ENCODE measurements around the gene ARHGAP10.
A peak's percentile ranks its signal among the peaks of the same experiment; 100 is the strongest.

The ARHGAP10 gene

DNA sequence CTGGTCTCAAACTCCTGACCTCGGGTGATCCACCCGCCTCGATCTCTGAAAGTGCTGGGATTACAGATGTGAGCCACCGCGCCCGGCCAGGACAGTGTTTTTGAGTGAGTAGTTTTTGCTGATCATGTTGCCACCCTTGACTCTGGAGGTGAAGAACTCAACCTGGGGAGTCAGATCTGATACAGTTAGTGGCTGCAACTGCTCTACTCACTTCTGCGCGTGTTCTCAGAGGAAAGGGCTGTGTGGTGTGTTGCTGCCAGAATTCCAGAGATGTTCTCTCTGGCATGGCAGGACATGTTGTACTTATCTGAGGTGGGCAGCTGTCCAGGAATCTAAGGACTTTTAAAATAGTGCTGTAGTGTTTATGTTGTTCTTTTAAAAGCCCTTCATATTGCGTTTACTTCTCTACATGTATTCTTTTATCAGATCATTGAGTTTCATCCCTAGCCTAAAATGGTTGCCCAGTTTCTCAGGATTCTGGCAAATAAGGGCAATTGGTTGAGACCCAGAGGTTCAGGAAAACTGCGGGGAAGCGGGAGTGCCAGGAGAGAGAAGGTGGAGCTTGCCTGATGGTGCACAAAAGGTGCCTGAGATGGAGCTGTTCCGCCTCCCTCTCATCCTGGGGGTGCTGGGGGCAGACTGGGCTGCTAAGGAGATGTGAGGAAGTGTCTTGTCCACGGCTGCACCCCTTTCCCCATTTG, 97.7 kb downstream of the ARHGAP10 start:
- no peak for DNase-seq

DNA sequence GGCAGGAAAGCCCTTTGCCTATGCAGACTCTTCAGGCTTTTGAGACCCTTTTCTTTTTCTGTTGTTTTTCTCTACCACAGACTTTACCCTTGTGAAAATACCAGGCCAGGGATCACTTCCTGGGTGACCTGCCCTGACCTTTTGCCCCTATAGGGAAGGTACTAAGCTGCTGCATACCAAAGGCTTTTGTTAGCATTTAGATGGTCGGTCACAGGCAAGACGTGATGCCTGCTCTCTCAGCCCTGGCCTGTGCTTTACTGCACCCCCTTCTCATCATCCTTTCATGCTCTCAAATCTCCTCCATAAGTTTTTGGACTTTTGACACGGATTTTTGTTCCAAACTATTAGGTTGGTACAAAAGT, 98.2 kb downstream of the ARHGAP10 start:
- no peak for DNase-seq

DNA sequence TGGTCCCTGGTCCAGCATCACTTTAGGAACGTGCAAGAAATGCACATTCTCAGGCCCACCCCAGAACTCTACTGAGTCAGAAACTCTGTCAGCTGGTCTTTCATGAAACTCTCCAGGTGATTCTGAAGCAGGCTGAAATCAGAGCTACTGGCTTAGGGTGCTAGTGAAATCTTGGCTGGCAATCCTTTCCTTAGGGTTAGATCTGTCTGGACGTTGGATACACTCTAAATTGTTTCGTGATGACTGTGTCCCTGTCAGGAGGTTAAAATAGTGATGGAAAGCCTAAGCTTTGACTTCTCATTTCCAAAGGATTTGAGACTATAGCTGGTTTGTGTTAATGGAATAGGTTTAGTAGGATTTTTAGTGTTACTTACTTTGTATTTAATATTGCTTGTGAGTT, 99.1 kb downstream of the ARHGAP10 start:
- no peak for DNase-seq

DNA sequence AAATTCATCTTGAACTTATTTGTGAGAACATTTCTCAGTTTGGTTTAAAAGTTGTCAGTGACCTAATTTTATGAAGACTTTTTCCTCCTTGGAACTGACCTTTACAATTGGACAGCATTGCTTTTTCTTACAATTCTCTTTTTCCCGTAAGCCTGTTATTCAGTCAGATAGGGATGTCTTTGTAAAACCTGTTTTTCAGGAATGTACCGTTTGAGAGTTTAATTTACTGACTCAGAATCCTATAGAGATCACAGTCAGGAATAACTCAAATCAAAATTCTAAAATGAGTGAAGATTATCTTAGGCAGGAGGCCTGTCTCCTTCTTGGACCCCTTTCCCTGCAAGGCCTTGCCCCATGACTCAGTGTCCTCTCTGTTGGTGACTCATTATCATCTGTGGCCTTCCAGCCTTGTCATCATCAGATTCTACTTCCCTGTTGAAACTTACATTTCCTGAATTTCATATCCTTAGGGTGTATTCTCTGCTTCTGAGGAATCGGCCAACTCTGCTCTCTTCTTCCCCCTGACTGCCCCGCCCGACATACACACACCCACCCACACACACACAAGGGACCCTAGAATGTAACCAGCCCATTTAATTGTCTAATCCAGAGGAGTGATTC, 99.8 kb downstream of the ARHGAP10 start:
- peak; percentile 20 for DNase-seq

DNA sequence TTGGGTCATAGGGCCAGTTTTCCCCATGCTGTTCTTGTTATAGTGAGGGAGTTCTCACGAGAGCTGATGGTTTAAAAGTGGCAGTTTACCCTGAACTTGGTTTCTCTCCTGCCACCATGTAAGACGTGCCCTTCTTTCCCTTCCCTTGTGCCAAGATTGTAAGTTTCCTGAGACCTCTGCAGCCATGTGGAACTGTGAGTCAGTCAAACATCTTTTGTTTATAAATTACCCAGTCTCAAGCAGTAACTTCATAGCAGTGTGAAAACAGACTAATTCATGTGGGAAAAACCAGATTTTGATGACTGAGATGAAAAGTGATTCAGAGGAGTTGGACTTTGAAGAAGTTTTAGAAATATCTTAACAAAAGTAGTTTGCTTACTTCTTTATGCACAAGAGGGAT, 101.4 kb downstream of the ARHGAP10 start:
- DNase-seq: no peak

DNA sequence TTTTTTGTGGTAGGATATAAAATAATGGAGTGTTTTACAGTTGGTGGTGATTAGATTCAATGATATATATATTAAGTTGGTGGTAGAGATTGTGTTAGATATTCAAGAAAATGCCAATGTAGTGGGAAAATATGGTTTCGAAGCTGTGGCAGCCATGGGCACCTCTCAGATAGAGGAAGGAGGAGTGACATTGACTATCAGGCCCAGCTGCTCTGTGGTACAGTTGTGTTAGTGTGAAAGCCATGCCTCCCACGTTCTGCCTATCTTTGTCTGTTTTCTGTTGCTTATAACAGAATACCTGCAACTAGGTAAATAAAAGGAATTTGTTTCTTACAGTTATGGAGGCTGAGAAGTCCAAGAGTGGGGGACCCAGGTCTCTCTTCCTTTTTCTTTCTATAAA, 101.9 kb downstream of the ARHGAP10 start:
- no peak for DNase-seq

DNA sequence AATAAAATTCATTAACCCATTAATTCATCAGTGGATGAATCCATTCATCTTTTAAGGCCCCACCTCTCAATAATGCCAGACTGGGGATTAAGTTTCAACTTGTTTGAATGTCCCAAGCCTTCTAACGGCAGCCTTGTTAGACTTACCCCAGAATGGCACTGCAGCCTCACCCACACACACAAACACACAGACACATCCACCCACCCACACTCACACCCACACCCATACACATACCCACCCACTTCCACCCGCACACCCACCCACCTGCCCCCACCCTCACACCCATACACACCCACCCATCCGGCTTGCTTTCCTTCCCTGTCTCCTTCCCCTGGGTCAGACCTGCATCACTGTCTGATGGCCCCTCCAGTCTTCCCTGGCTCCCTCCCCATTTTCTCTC, 102.6 kb downstream of the ARHGAP10 start:
- DNase-seq: no peak

DNA sequence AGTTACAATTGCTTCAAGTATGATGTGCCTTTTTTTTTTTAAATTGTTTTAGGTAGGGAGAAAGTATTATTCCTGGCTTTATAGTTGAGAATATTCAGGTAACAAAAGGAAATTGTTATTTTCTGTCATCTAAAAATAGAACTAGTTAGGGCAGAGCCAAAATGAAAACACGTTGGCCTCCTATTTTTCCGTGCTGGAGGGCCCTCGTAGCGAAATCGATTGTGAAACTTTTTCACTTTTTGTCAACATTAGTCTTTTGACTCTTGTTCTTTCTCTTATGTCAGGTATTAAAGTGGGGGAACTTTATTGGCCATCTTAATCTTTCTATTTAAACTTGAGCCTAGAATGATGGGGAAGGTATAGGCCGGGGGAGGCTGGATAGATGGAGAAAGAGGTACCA, 104.9 kb downstream of the ARHGAP10 start:
- DNase-seq: no peak

DNA sequence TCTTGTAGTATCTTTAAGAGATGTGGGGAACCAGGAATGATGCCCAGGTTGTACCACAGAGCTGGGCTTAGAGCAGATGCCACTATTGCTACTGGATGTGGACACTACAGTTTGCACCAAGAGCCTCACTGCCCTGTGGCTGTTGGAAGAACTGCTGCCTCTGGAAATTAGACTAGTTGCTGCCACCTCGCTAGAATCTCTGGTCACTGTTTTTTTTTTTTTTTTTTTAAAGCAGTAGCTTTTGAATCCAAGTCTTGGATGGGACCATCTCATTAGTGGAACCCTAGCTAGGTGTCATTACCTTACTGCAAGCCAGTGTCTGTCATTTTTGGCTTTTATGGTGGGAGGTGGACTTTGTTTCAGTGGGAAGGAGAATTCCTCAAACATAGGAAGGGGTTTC, 105.5 kb downstream of the ARHGAP10 start:
- DNase-seq: no peak

DNA sequence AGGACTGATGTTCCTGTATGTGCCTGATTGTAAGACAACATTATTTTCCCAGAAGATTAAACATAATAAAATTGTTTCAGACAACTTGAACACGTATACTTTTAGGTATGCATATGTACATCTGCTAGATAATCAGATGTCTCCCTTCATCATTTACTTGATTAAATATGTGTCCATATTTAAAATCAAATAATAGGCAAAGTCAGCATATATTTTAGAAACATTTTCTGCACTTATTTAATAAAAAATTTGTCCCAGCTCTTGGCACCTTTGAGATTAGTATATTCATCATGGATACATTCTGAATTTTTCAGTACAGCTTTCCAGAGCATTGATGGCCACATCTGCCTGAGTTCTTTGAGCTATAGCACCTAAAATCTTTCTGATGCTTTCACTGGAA, 106.0 kb downstream of the ARHGAP10 start:
- no peak for DNase-seq

DNA sequence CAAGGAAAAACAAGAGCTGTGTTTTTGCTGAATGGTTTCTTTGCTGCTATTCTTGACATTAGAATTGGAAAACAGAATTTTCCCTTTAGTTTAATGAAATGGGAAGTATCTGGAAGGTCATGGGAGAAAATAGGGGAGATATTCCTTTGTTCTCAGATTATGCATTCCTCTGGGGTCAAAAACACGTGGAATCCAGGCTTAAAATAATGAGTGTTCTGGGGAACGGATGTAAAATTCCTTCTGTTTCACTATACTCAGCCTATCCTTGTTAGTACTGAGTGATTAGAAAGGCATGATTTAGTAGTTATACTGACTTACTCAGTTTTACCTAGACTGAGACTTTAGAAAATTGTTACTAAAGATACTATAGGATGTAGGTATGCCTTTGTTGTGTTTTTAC, 107.3 kb downstream of the ARHGAP10 start:
- DNase-seq: no peak

DNA sequence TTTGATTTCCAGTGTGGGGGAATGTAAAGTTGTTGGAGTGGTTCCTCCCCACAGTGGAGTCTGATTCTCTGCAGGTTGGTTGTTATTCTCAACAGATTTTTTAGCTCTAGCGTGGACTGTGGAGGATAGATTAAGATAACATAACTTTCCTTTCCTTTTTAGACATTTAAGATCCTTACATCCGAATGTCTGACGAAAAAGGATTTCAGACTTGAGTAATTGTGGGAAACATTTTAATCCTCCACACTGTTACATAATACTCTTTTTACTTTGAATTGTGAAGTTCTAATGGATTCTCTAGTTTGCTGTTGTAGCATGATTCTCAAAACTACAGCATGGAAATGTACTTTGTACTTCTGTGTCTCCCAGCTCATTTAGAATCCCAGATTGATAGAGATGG, 107.8 kb downstream of the ARHGAP10 start:
- DNase-seq: no peak

DNA sequence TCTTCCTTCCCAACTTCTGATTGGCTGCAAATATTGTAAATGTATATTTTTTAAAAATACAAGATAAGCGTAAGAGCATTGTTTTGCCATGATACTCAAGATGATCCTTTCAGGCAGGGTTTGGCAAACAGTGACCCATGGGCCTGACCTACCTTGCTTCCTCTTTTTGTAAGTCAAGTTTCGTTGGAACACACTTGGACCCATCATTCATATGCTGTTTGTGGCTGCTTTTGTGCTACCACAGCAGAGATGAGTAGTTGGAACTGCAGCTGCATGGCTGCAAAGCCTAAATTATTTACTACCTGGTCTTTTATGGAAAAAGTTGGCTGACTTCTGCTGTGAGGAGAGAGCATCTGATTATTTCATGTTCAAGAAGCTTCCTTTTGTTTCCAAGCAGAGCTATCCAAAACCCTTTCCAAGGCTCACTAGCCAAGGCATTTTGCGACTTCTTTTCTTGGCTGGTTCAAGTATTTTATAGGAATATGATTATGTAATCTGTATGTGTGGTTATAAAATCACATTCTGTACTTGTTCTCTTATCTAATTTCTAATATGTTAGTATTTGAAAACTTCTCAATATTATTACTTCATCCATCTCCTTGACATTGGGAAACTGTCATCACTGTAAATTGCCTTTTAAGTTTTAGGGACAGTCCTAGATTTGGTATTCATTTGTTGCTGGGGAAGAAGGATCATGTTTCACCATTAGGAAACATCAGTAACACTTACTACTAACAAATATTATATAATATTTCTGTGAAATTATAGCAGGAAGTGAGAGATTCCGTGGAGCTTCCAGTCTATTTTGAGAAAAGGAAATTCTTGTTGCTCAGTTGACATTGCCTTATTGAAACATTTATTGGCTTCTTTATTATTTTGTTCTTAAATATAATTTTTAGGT, 109.2 kb downstream of the ARHGAP10 start:
- no peak for DNase-seq

DNA sequence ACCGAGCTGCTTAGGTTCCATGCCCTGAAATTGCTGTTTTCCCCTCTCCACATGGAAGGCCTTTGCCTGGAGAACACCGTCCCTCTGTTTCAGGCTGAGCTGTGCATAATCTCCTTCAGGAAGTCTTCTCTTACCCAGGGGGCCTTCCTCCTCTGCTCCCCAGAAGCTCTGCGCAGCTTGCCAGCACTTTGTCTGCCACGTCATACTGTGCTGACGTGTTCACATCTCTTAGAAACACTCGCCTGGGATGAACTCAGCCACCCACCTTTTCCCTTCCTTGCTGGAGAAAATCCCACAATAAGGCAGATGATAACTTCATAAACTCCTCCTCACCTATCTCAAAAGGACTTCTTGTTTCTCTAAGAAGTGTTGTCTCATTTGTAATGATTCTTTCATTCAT, 110.7 kb downstream of the ARHGAP10 start:
- no peak for DNase-seq

DNA sequence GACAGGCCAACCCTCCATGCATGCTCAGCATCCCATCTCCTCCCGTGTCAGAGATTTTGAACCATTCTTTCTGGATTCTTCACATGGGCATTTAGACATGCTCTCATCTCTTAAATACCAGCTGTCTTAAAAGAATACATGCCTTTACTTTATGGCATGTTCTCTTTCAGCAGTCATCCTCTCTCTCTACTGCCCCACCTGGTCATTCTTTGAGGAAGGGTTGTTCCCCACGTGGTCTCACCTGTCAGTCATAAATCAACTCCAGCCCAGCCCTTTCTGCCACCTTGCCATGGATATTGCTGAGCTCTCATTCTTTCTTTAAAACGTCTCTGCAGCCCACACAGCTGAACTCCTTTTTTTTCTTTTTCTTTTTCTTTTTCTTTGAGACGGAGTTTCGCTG, 111.3 kb downstream of the ARHGAP10 start:
- no peak for DNase-seq

DNA sequence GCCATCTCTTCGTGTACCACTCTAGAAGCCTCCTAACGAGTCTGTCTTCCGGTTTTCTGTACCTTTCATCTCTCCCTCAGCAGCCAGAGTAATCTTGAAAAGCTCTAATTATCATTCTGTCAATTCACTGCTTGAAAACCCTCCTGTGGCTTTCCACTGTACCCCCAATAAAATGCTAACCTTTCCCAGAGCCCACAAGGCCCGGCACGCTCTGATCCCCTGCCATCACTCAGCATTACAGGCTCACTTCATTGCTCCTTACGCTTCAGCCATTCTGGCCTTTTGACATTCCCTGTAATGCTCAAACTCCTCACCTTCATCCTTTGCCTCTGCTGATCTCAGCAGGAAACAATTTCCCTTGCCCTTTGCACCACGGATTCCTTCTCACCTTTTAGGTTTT, 112.9 kb downstream of the ARHGAP10 start:
- no peak for DNase-seq

DNA sequence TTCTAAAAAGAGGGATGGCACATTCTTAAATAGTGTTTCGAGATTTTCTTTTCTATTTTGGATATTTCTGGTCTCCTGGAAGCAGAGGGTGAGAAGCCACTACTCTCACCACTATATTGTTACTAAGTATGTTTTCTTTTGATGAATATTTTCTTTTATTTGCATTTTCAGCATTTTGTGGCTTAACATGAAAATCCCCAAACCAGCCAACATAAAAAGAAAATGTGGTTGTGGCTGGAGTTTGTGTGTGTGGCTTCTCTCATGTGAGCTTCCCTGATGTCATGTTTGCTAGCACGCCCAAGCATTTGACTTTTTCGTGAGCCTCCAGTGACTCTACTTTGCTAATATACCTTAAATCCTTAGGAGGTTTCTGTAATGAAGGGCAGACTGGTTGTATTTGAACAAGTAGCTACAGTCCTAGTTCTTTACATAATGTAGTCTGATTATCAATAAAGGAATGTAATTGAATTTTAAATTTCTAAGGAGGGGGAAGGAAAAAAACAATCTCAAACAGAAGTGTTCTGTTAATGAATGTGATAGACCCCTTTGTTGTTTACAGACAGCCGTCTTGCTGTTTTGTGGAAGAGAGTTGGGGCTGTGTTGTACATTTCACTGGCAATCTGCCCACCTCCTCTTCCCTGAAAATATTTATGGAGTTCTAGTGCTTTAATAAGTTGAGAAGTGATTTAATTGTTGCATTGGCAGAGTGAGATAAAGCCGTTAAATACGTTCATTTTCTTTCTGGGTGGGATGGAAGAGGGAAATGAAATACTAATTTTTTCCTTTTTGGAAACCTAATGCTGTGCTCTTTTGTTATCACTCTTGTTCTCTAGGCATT, 114.6 kb downstream of the ARHGAP10 start:
- no peak for DNase-seq

DNA sequence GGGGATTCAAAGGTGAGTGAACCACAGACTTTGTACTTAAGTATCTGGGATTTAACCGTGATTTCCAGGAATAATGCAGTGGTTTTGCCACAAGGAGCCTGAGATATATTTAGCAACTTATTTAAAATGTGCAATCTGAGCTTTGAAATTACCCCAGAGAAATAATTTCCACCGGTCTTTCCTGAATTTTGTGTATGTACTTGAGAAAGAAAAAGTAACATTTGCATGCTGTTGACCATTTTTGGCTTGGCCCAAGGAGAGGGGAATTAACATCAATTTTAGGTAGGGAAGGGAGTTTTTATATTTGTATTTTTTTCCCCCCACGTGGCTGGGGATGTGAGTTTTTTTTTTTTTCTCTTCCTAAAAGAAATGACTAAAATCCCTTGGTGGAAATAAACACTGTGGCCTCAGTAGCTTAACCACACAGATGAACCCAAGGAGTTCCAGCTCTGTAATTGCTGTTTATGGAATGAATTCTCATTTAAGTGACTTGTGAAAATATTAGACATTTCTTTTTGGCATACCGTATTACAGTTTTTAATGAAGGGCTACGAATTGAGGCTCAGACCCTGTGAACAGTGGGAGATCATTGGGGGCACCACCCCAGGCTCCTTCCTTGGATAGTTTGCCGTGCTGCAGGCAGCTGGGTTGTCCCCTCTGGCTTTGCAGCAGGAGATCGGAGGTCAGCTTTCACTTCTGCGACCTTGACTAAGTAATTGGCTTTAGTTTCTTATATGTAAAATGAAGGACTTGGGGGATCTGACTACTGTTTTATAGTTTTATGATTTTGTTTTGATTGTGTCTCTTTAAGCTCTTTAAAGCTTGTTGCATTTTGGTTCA, 116.1 kb downstream of the ARHGAP10 start:
- DNase-seq: no peak

DNA sequence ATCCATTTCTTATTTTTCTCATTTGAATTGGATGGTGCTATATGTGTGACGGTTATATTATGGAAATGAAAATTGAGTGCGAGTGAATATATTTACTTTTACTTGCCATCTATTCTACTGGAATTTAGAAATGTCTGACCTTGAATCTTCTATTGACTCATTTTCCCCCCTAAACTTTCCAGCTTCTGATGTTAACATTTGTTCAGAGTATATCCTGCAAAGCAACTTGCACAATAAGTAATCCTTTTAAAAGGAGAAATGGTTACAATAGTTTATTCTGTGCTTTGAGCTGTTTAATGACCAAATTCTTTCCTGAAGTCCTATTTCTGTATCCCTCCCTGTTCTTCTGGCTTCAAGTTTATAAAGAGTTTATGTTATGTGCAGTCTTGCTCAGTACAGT, 116.7 kb downstream of the ARHGAP10 start:
- DNase-seq: no peak

DNA sequence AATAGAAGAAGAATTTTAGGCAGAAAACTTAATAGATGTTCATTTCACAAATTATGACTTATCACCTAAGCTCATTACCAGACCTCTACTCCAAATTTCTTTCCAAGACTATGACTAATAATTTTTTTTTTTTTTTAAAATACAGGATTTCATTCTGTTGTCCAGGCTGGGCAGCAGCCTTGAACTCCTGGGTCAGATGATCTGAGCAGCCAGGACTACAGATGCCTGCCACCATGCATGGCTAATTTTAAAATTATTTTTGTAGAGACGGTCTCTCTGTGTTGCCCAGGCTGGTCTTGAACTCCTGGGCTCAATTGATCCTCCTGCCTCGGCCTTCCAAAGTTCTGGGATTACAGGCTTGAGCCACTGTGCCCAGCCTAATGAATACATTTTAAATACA, 119.2 kb downstream of the ARHGAP10 start:
- no peak for DNase-seq

DNA sequence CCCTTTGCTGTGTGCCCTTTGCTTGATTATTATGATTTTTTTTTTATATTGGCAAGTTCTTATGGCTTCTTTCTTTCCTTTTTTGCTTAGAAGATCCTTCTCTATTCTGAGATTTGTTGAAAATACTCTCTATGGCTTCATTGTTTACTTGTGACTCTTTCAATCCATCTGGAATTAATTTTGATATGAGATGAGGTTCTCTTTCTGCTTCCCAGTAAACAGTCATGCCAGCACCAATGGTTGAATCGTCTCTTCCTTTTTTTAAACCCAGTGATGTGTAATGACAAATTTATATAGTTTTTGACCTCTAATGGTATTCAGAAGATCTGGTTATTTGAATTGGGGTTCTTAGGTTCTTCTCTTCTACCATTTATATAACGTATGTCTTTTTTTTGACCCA, 121.8 kb downstream of the ARHGAP10 start:
- DNase-seq: no peak

DNA sequence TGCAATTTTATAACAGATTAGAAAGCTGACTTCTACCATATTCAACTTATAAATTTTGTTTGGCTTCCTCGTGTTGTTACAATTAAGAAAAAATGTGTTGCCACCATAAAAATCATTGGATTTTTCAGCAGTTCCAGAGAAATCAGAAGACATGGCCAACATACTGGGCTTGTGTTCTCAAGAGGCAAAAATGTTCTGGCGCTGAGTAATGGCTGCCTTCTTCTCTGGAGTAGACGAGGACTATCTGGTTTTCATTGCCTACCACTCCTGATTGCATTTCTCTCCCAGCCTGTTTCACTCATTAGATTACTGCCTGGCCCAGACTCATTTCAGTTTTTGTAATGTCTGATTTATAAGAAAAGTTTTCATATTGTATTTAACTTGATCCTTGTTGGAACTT, 122.3 kb downstream of the ARHGAP10 start:
- DNase-seq: no peak

Data from SIG-M5 (cell line).